Activated T-cell treated with anti-CD3 and anti-CD28 coated beads for 4 hours (primary cell): ENCODE results near the gene TMEM140.

ENCODE experiments used
- DNase-seq: peaks from one replicate; pipeline ENCODE4 v3.0.0-alpha.2; 2020

Gene TMEM140

DNA sequence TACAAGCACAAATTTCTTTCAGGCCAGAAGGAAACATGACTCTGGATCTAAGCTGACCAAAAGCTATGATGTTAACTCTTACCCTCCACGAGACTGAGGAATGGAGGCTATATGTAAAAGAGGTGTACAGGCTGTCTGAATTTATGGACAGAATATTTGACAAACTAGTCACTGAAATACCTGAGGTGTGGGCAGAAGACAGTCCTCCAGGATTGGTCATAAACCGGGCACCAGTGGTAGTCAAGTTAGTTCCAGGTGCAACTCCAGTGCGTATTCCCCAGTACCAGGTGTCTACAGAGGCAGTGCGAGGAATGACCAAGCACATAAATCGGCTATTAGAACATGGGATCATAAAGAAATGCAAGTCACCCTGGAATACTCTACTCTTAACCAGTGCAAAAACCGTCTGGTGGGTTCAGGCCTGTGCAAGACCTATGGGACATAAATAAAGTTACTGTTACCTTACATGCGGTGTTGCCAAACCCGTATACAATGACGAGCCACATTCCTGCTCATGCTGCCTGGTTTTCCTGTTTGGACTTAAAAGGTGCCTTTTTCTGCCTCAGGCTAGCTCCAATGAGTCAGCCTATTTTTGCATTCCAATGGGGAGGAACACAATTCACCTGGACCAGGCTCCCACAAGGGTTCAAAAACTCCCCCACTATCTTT, 29.3 kb downstream of the TMEM140 start:
- no peak for DNase-seq

- no peak for DNase-seq
These were observed 30.5 kb downstream of the TMEM140 start for GRCh38 chr7:135178364-135178763.

DNA sequence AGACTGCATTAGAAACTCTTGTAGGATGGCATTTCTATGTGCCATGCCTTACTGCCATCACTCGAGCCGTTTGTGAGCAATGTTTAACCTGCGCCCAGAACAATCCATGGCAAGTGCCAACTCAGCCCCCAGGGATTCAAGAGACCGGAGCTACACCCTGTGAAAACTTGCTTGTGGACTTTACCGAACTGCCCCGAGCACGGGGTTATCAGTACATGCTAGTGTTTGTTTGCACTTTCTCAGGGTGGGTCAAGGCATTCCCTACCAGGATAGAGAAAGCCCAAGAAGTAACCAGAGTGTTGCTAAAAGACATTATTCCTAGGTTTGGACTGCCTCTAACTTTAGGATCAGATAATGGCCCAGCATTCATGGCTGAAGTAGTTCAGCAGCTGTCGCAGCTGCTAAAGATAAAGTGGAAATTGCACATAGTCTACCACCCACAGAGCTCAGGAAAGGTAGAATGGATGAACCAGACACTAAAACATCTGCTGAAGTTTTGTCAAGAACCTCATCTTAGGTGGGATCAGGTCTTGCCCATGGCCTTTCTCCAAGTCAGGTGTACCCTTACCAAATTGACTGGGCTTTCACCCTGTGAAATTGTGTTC, 31.6 kb downstream of the TMEM140 start:
- DNase-seq: no peak

- DNase-seq: no peak
These were observed 32.2 kb downstream of the TMEM140 start for GRCh38 chr7:135180122-135180521.

- no peak for DNase-seq
These were observed 33.5 kb downstream of the TMEM140 start for GRCh38 chr7:135181261-135181928.

DNA sequence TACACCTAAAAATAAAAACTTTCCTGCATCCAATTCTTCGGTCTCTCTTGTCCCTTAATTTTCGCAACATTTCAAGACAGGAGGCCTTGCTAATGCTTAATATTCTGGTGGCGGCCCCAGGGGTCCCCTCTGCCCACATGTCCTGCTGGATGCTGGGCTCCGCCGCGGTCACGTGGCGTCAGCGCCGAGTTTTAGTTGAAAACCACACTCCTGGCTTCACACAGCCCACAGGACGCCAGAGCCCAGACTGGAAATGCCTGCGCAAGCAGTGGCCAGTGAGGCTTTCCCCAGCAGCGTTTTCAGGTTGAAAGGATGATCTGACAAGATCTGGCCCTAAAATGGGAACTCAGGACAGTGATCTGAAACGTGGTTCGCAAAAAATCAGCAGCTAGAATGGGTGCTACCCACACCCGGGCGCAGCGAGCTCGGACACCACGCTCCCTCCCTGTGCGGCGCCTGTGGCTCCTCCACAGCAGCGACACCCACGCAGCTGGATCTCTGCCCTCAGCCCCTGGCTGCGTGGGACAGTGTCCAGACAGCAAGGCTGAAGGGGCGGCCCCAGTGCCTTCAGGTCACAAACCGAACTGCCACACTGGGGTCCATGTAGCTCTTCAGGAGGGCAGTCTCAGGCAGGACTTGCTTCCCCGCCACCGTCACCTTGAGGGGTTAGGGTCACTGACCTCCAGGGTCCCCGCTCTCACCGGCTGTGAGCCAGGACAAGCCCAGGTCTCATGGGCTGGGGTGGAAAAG, 34.2 kb downstream of the TMEM140 start:
- no peak for DNase-seq

- no peak for DNase-seq
These were observed 35.6 kb downstream of the TMEM140 start for GRCh38 chr7:135183478-135183877.

DNA sequence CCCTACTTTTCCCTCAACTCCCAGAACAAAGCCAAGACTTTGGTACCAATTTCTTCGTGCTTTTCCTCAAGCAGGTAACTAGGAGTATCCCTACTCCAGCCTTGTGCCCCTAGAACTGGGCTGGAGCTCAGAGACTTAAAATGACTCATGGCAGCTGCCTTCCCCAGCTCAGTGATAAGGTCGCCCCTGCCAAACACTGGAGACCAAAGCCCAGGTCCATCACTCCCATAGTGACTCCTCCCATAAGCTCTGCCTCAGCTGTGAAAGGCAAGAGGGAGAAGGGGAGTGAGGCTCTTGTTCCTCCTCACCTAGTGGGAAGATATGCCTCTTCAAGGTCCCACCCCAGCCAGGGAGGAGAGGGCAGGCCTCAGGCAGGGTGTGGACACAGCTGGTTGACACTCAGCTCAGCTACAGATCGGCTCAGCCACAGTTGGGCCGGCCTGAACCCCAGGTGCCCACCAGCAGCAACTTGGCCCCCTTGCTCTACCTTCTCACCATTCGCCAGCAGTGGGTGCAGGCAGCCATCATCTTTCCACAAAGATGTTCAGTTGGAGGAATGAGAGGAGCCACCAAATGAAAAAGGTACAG, 36.5 kb downstream of the TMEM140 start:
- no peak for DNase-seq

GRCh38 chr7:135185471-135186260, 37.8 kb downstream of the TMEM140 start:
- no peak for DNase-seq

GRCh38 chr7:135186261-135186540, 38.3 kb downstream of the TMEM140 start:
- DNase-seq: no peak

DNA sequence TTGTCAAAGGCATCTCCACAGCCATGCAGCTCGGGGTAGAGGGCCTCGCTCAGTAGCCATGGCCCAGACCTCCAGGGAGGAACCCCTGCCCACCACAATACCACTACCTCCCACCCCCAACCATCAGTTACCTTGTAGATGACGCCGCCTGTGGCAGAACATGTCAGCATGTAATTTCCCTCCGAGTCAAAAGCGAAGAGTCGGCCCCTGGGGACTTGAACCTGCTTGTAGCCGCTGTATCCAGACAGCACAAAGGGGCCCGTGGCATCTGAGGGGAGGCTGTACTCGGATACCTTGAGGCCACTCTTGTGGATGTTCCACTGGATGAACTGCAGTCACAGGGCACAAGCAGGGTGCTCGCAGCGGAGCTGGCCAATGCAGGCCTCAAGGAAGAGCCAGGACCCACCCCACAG, 39.0 kb downstream of the TMEM140 start:
- DNase-seq: no peak

DNA sequence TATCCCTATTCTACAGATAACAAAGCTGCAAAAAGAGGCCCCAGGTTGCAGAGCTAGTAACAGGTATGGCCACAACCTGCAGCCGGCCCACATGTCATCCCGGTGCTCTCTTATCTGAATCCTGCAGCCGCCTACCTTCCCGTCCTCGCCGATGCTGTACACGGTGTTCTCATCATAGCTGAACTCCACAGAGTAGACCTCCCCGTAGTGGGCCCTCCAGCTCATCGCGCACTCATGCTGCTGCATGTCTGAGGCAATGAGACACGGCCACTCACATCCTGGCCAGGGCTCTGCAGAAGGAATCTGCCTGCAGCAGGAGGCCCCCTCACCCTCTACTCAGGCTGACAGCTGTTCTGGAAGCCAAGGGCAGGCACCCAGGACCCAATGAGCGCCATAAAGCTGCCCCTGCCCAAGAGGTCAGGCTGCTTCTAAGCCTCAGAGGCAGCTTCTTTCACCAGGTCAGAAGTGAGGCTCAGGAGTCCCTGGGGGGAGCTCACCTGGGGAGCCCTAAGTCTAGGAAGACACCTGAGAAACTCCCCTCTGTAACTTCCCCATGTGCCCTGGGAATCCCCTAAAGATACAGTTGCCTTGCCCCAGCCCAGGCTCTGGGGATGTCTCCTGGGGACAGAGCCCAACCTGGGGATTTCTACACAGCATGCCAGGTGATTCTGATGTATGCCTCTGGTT, 40.6 kb downstream of the TMEM140 start:
- no peak for DNase-seq

DNA sequence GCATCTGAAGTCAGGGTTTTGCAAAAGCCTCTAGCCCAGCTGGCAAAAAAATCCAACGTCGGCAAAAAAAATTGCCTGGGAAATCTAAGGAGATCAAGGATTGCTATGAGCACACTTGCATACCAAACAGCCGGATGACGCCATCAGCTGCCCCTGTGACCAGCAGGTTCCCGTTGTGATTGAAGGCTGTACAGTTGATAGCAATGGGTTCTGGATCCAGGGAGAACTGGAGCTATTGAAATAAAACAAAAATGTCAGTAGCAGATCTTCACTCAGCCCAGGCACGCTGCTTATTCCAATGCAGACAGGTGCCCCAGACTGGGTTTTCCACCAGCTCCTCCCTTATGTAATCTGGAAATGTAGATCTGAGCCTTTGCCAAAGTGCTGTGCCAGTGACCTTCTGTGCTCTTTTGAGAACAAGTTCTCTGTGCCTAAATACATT, 41.4 kb downstream of the TMEM140 start:
- no peak for DNase-seq

- no peak for DNase-seq
These were observed 42.1 kb downstream of the TMEM140 start for GRCh38 chr7:135189961-135190360.

GRCh38 chr7:135190703-135191102, 42.8 kb downstream of the TMEM140 start:
- DNase-seq: no peak

GRCh38 chr7:135192914-135193536, 45.2 kb downstream of the TMEM140 start:
- no peak for DNase-seq

GRCh38 chr7:135193615-135194081, 45.8 kb downstream of the TMEM140 start:
- no peak for DNase-seq

DNA sequence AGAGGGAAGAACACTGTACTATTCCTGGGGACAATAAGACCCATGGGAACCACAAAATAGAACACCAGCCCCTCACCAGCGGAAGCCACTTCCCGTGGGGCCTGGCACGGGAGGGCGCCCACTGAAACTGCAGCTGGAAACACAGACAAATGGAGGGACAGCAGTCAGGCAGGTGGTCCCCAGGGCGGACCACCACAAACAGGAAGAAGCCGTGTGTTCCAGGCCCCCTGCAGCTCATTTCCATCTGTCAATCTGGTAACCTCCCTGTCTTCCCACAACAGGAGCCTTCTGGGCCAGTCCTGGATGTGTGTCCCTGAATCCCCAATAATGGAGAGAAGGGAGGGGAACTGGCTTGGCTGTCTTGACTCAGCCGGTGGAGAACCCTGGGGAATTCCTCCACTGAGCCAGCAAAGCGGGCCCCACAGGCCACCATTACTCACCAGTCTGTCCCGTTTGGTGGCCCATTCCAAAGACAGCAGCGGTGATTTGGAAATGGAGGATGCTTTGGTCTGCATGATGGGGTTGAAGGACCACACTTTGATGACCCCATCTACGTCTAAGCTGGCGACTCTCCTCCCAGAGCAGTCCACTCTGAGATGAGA, 46.7 kb downstream of the TMEM140 start:
- no peak for DNase-seq

- DNase-seq: no peak
These were observed 47.3 kb downstream of the TMEM140 start for GRCh38 chr7:135195156-135195555.

DNA sequence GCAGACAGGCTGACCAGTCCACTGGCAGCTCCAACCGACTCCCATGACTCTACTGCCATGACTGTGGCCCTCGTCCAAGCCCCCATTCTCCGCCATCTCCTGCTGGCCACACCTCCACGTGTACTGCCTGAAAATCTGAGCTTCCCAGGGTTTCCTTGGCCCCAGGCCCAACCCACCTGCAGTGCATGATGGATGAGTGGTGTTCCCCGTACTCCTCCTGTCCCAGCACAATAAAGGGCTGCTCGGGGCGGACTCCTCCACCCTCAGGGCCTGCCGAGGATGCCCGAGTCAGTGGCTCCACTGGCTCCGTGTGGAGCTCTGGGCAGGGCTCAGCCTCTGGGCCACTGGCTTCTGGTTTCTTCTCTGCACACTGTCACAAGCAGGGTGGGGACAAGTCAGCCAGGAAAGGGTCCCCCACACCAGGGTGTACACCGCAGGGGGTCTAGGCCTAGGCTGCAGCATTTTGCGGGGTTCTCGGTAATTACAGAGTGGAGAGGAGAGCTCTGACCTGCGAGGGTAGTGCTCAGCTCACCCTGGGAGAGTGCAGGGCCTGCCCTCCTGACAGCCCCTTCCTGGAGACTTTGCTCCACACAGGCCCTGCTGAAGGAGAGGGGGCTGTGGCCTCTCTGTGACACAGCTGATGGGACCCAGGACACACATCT, 48.2 kb downstream of the TMEM140 start:
- DNase-seq: no peak
